BJ (cell line): ENCODE measurements around the gene EXD2. TPM values are rescaled to one million over a fixed set of nuclear protein-coding genes. Genes with fewer than 3 reads are reported as not detected.

Experiments
- CTCF ChIA-PET: fragments of 350-600 bp; formaldehyde crosslinking; extraction: SDS; loops from one replicate; lab custom pipeline; 2021; ENCODE audit warnings: antibody characterized with exemption, inconsistent platforms; lab: Yijun Ruan, JAX
- POLR2A ChIA-PET: fragments of 300-600 bp; sonication (Branson Sonifier 250); formaldehyde crosslinking; extraction: SDS; loops from one replicate; lab custom pipeline; 2021; ENCODE audit warnings: antibody characterized with exemption; lab: Charles Lee
- DNase-seq: peaks from one replicate; pipeline ENCODE4 v3.0.0-alpha.2; 2011; ENCODE audit warnings: low read depth
- H3K27me3 ChIP-seq: 2 replicates; pipeline ENCODE4 v1.6.0; 2011; ENCODE audit warnings: low read length; ENCODE audit not compliant: control insufficient read depth, insufficient read depth
- H3K36me3 ChIP-seq: 2 replicates; pipeline ENCODE4 v1.5.1; 2011; ENCODE audit warnings: low read length; ENCODE audit not compliant: control insufficient read depth, insufficient read depth
- H3K4me3 ChIP-seq: 2 replicates; pipeline ENCODE4 v1.5.1; 2011; ENCODE audit warnings: low read depth, mild to moderate bottlenecking, control low read depth, low read length
- polyA plus RNA-seq: library from polyadenylated mRNA; depleted of rRNA; stranded (reverse); fragments of >200 nt; gene quantifications from 2 replicates; pipeline ENCODE4 v1.2.3, GENCODE V29; 2011
- TF ChIP-seq, protein P1 (sequence below): IDR thresholded peaks from 2 replicates; pipeline ENCODE4 v1.5.1; 2011; ENCODE audit warnings: low read depth, mild to moderate bottlenecking, control low read depth, inconsistent platforms, low read length, moderate library complexity; ENCODE audit not compliant: insufficient read depth

Gene EXD2
- polyA plus RNA-seq, 1 experiment = 17.7 TPM

DNA sequence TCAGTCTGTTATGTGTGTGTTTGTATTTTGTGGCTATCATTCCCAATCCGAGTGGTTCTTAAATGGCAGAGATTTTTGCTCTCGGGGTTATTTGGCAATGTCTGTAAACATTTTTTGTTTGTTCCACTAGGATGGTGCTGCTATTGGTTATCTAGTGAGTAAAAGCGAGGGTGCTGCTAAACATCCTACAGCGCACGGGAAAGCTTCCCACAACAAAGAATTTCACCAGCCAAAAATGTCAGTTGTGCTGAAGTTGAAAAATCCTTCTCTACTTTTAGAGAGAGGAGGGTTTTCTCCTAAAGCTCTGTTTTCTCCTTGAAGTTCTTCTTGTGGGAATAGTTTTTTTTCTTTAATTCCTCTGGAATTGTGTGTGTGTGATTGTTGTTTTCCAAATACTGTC lies 2.4 kb downstream of the EXD2 start:
- CTCF ChIA-PET = interaction anchor here (0.8 kb wide), 1 partner anchor 62 kb away, joined by 3 read pairs; no protein-coding TSS in a partner anchor
- TF ChIP-seq, protein P1, sequence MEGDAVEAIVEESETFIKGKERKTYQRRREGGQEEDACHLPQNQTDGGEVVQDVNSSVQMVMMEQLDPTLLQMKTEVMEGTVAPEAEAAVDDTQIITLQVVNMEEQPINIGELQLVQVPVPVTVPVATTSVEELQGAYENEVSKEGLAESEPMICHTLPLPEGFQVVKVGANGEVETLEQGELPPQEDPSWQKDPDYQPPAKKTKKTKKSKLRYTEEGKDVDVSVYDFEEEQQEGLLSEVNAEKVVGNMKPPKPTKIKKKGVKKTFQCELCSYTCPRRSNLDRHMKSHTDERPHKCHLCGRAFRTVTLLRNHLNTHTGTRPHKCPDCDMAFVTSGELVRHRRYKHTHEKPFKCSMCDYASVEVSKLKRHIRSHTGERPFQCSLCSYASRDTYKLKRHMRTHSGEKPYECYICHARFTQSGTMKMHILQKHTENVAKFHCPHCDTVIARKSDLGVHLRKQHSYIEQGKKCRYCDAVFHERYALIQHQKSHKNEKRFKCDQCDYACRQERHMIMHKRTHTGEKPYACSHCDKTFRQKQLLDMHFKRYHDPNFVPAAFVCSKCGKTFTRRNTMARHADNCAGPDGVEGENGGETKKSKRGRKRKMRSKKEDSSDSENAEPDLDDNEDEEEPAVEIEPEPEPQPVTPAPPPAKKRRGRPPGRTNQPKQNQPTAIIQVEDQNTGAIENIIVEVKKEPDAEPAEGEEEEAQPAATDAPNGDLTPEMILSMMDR = no peak
- H3K36me3 ChIP-seq = no peaks in the 10 kb centered on the region
- H3K4me3 ChIP-seq = no peak overlapping the region
- H3K27me3 ChIP-seq = no peaks in the 10 kb centered on the region
- no peak for DNase-seq
- POLR2A ChIA-PET = no interaction called here

DNA sequence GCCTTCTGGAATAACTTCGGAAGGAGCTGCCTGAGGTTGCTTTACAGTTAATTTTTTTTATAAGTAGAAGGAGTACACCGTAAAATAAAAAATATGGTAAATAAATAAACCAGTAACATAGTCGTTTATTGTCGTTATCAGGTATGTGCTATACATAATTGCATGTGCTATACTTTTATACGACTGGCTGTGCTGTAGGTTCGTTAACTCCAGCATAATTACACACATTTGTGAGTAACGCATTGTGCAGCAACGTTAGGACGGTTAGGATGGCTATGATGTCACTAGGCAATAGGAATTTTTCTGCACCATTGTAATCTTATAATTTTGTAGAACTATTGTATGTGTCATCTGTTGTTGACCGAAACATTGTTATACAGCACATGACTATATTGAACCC lies 8.5 kb downstream of the EXD2 start:
- ChIA-PET POLR2A (no interaction called here), CTCF (interaction anchor here (1.0 kb wide), 1 partner anchor 18 kb away, joined by 3 read pairs; no protein-coding TSS in a partner anchor)
- DNase-seq = no peak

DNA sequence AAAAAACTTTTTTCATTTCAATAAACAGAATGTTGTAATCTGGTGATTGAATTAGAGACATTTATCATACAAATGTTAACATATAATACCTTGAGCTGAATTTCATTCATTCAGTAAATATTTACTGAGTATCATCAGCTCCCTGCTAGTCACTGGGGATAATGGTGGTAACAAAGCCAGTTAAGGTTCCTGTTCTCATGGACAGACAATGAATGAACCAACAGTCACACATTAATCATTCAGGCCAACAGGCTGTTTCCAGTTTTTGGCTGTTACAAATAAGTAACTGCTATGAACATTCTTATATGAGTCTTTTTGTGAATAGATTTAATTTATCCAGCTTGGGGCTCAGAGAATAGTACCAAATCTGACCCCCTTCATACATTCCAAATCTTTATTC lies 13.5 kb downstream of the EXD2 start:
- ChIA-PET POLR2A (no interaction called here), CTCF (no interaction called here)
- TF ChIP-seq, protein P1 = no peak
- no peaks in the 10 kb centered on the region for H3K36me3 ChIP-seq
- H3K4me3 ChIP-seq = no peak overlapping the region
- DNase-seq = no peak
- H3K27me3 ChIP-seq = no peaks in the 10 kb centered on the region

More for the DNA sequence above, 8.5 kb downstream of the EXD2 start:
- no peaks in the 10 kb centered on the region for H3K36me3 ChIP-seq
- TF ChIP-seq, protein P1 = no peak
- H3K27me3 ChIP-seq = no peaks in the 10 kb centered on the region
- no peak overlapping the region for H3K4me3 ChIP-seq

DNA sequence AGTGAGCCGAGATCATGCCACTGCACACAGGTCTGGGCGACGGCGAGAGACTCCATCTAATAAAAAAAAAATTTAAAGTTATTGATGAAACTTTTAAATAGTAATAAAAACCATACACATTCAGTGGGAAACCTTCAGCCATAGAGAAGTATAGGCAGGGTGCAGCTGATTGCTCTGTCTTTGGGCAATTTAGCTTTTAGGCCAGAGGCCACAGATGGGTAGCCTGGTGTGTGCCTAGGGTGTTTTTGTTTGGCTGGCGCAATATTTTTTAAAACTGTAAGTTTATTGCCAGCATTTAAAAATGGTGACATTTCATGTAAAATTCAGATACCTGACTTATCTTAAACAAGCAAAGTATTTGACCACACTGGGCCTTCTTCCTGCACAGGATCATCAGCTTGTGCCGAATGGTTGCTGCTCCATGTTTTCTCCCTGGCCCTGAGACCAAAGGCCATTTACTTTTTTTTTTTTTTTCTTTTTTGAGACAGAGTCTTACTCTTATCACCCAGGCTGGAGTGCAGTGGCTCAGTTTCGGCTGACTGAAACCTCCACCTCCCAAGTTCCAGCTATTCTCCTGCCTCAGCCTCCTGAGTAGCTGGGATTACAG lies 16.2 kb downstream of the EXD2 start:
- TF ChIP-seq, protein P1 = no peak
- no peak for DNase-seq
- CTCF ChIA-PET = no interaction called here
- POLR2A ChIA-PET = no interaction called here
- Histone ChIP-seq H3K4me3 (no peak overlapping the region), H3K36me3 (no peaks in the 10 kb centered on the region), H3K27me3 (no peaks in the 10 kb centered on the region)

DNA sequence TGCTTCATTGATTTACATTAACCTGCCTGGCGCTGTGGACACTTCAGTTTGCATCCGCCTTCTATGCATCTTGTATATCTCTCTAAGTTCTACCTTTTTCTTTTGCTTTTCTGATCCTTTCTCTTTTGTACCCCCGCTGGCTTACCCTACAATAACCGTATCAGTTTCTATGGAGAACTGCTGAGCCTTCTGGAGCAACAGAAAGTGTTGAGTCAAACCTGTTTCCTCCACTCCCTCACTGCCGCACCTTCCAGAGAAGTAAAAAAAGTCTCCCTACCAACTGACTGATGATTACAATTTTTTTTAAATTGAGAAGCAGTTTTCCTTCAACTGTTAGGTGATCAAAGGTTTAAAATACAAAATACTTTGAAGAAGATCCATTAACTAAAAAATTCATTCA lies 17.4 kb downstream of the EXD2 start:
- Histone ChIP-seq H3K27me3 (no peaks in the 10 kb centered on the region), H3K36me3 (no peaks in the 10 kb centered on the region), H3K4me3 (no peak overlapping the region)
- ChIA-PET CTCF (no interaction called here), POLR2A (no interaction called here)
- TF ChIP-seq, protein P1 = no peak
- no peak for DNase-seq
